GM12878 (cell line): Measurements from ENCODE around the gene ULBP3. TPM values are rescaled to one million over a fixed set of nuclear protein-coding genes. Genes with fewer than 3 reads are reported as not detected.

ENCODE experiments used
- ATAC-seq: fragments of 200-7000 bp; cut with Tn5 transposase; 3 replicates; pipeline ENCODE4 v1.9.1; 2020; ENCODE audit warnings: mild to moderate bottlenecking, moderate library complexity
- BruUV-seq: library from RNA; stranded (reverse); fragments of 400-500 nt; replicated peaks from 2 replicates; lab custom pipeline; 2021; lab: Mats Ljungman, UMichigan
- CTCF ChIA-PET: fragments of 300-600 bp; sonication (Branson Sonifier 250); formaldehyde crosslinking; extraction: SDS; loops from one replicate; lab custom pipeline; 2021; ENCODE audit warnings: inconsistent platforms; lab: Yijun Ruan, JAX
- POLR2A ChIA-PET: fragments of 350-600 bp; formaldehyde crosslinking; extraction: SDS; loops from one replicate; lab custom pipeline; 2021; ENCODE audit warnings: inconsistent platforms; lab: Charles Lee
- RAD21 ChIA-PET: fragments of 300-600 bp; sonication (Branson Sonifier 250); formaldehyde crosslinking; loops from one replicate; lab custom pipeline; 2023; ENCODE audit warnings: antibody characterized with exemption; ENCODE audit not compliant: unreplicated experiment; lab: Charles Lee
- SMC1A ChIA-PET: fragments of 300-600 bp; sonication (Branson Sonifier 250); formaldehyde crosslinking; loops from one replicate; lab custom pipeline; 2023; ENCODE audit not compliant: unreplicated experiment, uncharacterized antibody; lab: Charles Lee
- DNase-seq: peaks from one replicate; pipeline ENCODE4 v3.0.0-alpha.2; 2011; ENCODE audit warnings: low read depth, low spot score
- FAIRE-seq: peaks from 3 replicates; lab custom pipeline; 2011; peaks lifted over from hg19 to GRCh38; lab: Jason Lieb, UNC
- H2AFZ ChIP-seq: 2 replicates; pipeline ENCODE4 v1.6.0; 2011; ENCODE audit warnings: low read depth, low read length, control low read depth; ENCODE audit not compliant: control insufficient read depth
- H3K27ac ChIP-seq: 2 replicates; pipeline ENCODE4 v1.5.1; 2011; ENCODE audit warnings: control low read depth; ENCODE audit not compliant: control insufficient read depth, insufficient read depth
- H3K27me3 ChIP-seq, 2 experiments: replicated peaks in 1 of 2; 2 replicates each; pipeline versions ENCODE4 v1.6.0 to v1.6.1; 2011; ENCODE audit warnings: low read length in 1 of 2; ENCODE audit not compliant: control insufficient read depth in 2 of 2, insufficient read depth in 2 of 2
- H3K36me3 ChIP-seq, 2 experiments: 2 replicates each; pipeline ENCODE4 v1.5.1; 2011; ENCODE audit warnings: low read length in 1 of 2; ENCODE audit not compliant: control insufficient read depth in 2 of 2, insufficient read depth in 2 of 2
- H3K4me1 ChIP-seq: 2 replicates; pipeline ENCODE4 v1.6.1; 2011; ENCODE audit warnings: mild to moderate bottlenecking, low read length, moderate library complexity, mixed read lengths; ENCODE audit not compliant: control insufficient read depth, insufficient read depth
- H3K4me2 ChIP-seq: 2 replicates; pipeline ENCODE4 v1.6.0; 2011; ENCODE audit warnings: control low read depth; ENCODE audit not compliant: control insufficient read depth, insufficient read depth
- H3K4me3 ChIP-seq: fragments of 200-600 bp; sonication (generic); 2 replicates; pipeline ENCODE4 v1.5.1; 2016
- H3K79me2 ChIP-seq: 2 replicates; pipeline ENCODE4 v1.6.0; 2011; ENCODE audit warnings: low read length; ENCODE audit not compliant: control insufficient read depth, insufficient read depth
- H3K9ac ChIP-seq: 2 replicates; pipeline ENCODE4 v1.8.0; 2011; ENCODE audit warnings: low read length, control low read depth, mixed read lengths; ENCODE audit not compliant: control insufficient read depth, insufficient read depth
- H3K9me3 ChIP-seq: replicated peaks from 3 replicates; pipeline ENCODE4 v1.5.1; 2011; ENCODE audit warnings: mild to moderate bottlenecking, low read length; ENCODE audit not compliant: control insufficient read depth, insufficient read depth
- H4K20me1 ChIP-seq: 2 replicates; pipeline ENCODE4 v1.6.0; 2011; ENCODE audit not compliant: control insufficient read depth, insufficient read depth
- BACH1 ChIP-seq: fragments of 450-650 bp; IDR thresholded peaks from 2 replicates; pipeline ENCODE4 v1.6.1; 2017; ENCODE audit warnings: mild to moderate bottlenecking, borderline replicate concordance
- BHLHE40 ChIP-seq, 2 experiments: fragments of 450-650 bp in 1 of 2; IDR thresholded peaks; 2 replicates each; pipeline ENCODE4 v1.6.1; 2011 to 2017; ENCODE audit warnings: low read depth in 2 of 2, borderline replicate concordance in 1 of 2, improper control_type of control experiment in 1 of 2, low read length in 1 of 2, mild to moderate bottlenecking in 1 of 2
- EGR1 ChIP-seq, 2 experiments: IDR thresholded peaks; 1 replicate in 1 of 2; 2 replicates in 1 of 2; pipeline ENCODE4 v1.6.1; 2011 to 2012; ENCODE audit warnings: low read depth in 2 of 2, low read length in 2 of 2, borderline replicate concordance in 1 of 2, mild to moderate bottlenecking in 1 of 2, moderate library complexity in 1 of 2
- ELK1 ChIP-seq: IDR thresholded peaks from 2 replicates; pipeline ENCODE4 v1.6.1; 2012; ENCODE audit warnings: low read depth, low read length, improper control_type of control experiment
- EP300 ChIP-seq, 2 experiments: fragments of 150-350 bp in 1 of 2; IDR thresholded peaks; 2 replicates each; pipeline ENCODE4 v1.6.1; 2011 to 2012; ENCODE audit warnings: low read depth in 2 of 2, low read length in 2 of 2, borderline replicate concordance in 1 of 2, improper control_type of control experiment in 1 of 2, inconsistent platforms in 1 of 2; ENCODE audit not compliant: control insufficient read depth in 1 of 2
- IKZF2 ChIP-seq, 2 experiments: fragments of 450-650 bp; IDR thresholded peaks; 2 replicates each; pipeline ENCODE4 v1.6.1; 2017; ENCODE audit warnings: mild to moderate bottlenecking in 2 of 2, moderate library complexity in 2 of 2
- JUND ChIP-seq: IDR thresholded peaks from 2 replicates; pipeline ENCODE4 v1.6.1; 2012; ENCODE audit warnings: low read depth, mild to moderate bottlenecking, low read length, improper control_type of control experiment, moderate library complexity
- NFXL1 ChIP-seq: fragments of 450-650 bp; IDR thresholded peaks from 2 replicates; pipeline ENCODE4 v1.6.1; 2017; ENCODE audit warnings: antibody characterized with exemption, mild to moderate bottlenecking, borderline replicate concordance
- RB1 ChIP-seq: fragments of 450-650 bp; formaldehyde crosslinking; IDR thresholded peaks from 2 replicates; pipeline ENCODE4 v1.6.1; 2017; ENCODE audit warnings: mild to moderate bottlenecking, borderline replicate concordance
- TAF1 ChIP-seq: IDR thresholded peaks from 2 replicates; pipeline ENCODE4 v1.6.1; 2011; ENCODE audit warnings: mild to moderate bottlenecking, low read depth, low read length, borderline replicate concordance
- ZBTB4 ChIP-seq: fragments of 450-650 bp; formaldehyde crosslinking; IDR thresholded peaks from 2 replicates; pipeline ENCODE4 v1.4.0; 2022; ENCODE audit warnings: mild to moderate bottlenecking, moderate library complexity
- ZNF217 ChIP-seq: fragments of 450-650 bp; IDR thresholded peaks from 2 replicates; pipeline ENCODE4 v1.6.1; 2017; ENCODE audit warnings: antibody characterized with exemption, mild to moderate bottlenecking
- ZNF24 ChIP-seq: fragments of 450-650 bp; IDR thresholded peaks from 2 replicates; pipeline ENCODE4 v1.6.1; 2017; ENCODE audit warnings: antibody characterized with exemption, mild to moderate bottlenecking
- ZSCAN29 ChIP-seq: fragments of 450-650 bp; IDR thresholded peaks from 2 replicates; pipeline ENCODE4 v1.6.1; 2017; ENCODE audit warnings: mild to moderate bottlenecking, moderate library complexity
- WGBS: methylation state at CpG from one replicate; pipeline ENCODE4 v1.1.6; 2016; ENCODE audit warnings: low lambda C conversion rate; ENCODE audit not compliant: insufficient replicate concordance, insufficient coverage; ENCODE audit errors: missing lambda C conversion rate; 5-methylcytosine and 5-hydroxymethylcytosine counted together
- in situ Hi-C: fragments of 300-500 bp; cut with MboI; formaldehyde crosslinking; loops from 9 replicates; pipeline ENCODE4 v1.14.3; 2018; ENCODE audit warnings: mixed read lengths
- intact Hi-C: fragments of 100-400 bp; cut with micrococcal nuclease; formaldehyde crosslinking; loops from one replicate; pipeline ENCODE4 v1.14.2; 2022; ENCODE audit not compliant: unreplicated experiment
- polyA plus RNA-seq, 11 experiments: library from polyadenylated mRNA; depleted of rRNA in 4 of 11; unstranded in 6 of 11; stranded (reverse) in 5 of 11; fragments of >200 nt; fragmentation: Nextera tagmentation in 4 of 11; fragmentation: Illumina TruSeq in 1 of 11; extraction: Ambion mirVana in 4 of 11; extraction: Trizol in 1 of 11; gene quantifications; 1 replicate in 1 of 11; 2 replicates in 10 of 11; pipeline versions ENCODE4 v1.2.1 to v1.2.3, GENCODE V29; 2011 to 2016; ENCODE audit warnings: inconsistent platforms in 2 of 11, missing spikeins in 2 of 11, low read depth in 1 of 11
- total RNA-seq, 4 experiments: library from RNA; depleted of rRNA in 3 of 4; stranded (reverse); fragments of >200 nt in 3 of 4; fragmentation: Illumina TruSeq in 1 of 4; extraction: Trizol in 1 of 4; gene quantifications; 2 replicates each; pipeline versions ENCODE4 v1.2.1 to v1.2.3, GENCODE V29; 2013 to 2021
- TF ChIP-seq, protein P1 (sequence below): IDR thresholded peaks from 2 replicates; pipeline ENCODE4 v1.6.1; 2012; ENCODE audit warnings: low read depth, low read length, improper control_type of control experiment
- TF ChIP-seq, protein P2 (sequence below): fragments of 450-650 bp; IDR thresholded peaks from 2 replicates; pipeline ENCODE4 v1.6.1; 2017; ENCODE audit warnings: borderline replicate concordance
- TF ChIP-seq, protein P3 (sequence below): fragments of 450-650 bp; conservative IDR thresholded peaks from 2 replicates; pipeline ENCODE4 v1.6.1; 2017; ENCODE audit warnings: mild to moderate bottlenecking, moderate library complexity

ULBP3 gene
- total and polyA plus RNA-seq, 10 of the 15 experiments (the other 5 are each of a cell fraction or from before 2014, with no cell fraction given), result 0.08 to 0.16 TPM; not detected in 8

DNA sequence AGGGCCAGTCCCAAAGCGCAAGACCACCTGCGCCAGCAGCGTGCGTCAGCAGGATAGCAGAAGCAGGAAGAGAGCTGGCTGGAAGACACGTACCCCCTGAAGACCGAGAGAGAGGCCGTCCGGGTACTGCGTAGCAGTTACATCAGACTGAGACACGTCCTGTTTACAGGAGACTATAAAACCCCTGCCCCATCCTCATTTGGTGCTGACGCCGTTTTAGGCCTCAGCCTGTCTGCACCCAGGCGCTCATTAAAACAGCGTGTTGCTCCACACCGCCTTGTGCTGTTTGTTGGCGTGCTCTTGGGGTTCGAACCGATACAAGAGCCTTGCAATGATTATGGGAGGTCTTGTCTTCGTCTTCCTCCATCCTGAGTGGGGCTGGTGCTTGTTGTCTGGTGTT is 31.8 kb upstream of the ULBP3 start:
- Histone ChIP-seq H3K27me3 (peaks cover 0 to 4% of the 10 kb centered on the region in 2 experiments; a peak in 2 of 4 replicates), H3K4me2 (no peak overlapping the region), H2AFZ (no peak overlapping the region), H3K4me1 (no peaks in the 10 kb centered on the region), H3K4me3 (no peak overlapping the region), H3K9me3 (no peaks in the 10 kb centered on the region), H4K20me1 (no peaks in the 10 kb centered on the region), H3K27ac (no peak overlapping the region), H3K9ac (no peak overlapping the region), H3K36me3 (no peaks in the 10 kb centered on the region), H3K79me2 (no peaks in the 10 kb centered on the region)
- in situ Hi-C loops (no loop called here), intact Hi-C loops (no loop called here)
- 51% methylated on average over 19 of the region's 19 CpGs for WGBS
- BruUV-seq, result no TSS peak
- ChIA-PET POLR2A (no interaction called here), SMC1A (no interaction called here), CTCF (no interaction called here), RAD21 (no interaction called here)
- no peak for ATAC-seq
- FAIRE-seq, result no peak
- no peak for DNase-seq
- TF ChIP-seq, protein P1, sequence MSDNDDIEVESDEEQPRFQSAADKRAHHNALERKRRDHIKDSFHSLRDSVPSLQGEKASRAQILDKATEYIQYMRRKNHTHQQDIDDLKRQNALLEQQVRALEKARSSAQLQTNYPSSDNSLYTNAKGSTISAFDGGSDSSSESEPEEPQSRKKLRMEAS, result no peak
- TF ChIP-seq JUND (no peak), ELK1 (no peak), ZNF24 (no peak), BACH1 (no peak), BHLHE40 (IDR thresholded peaks at IDR 0.05; ENCODE audit: borderline replicate concordance in 1 of 2, low read depth in 2 of 2, low read length in 1 of 2) (no peak), RB1 (no peak), TAF1 (no peak), ZBTB4 (CRISPR knock-in tag) (no peak), IKZF2 (IDR thresholded peaks at IDR 0.05) (no peak), ZSCAN29 (no peak), EP300 (IDR thresholded peaks at IDR 0.05; ENCODE audit: borderline replicate concordance in 1 of 2, control insufficient read depth in 1 of 2, low read depth in 2 of 2, low read length in 2 of 2) (no peak), EGR1 (IDR thresholded peaks at IDR 0.05; ENCODE audit: borderline replicate concordance in 1 of 2, low read depth in 2 of 2, low read length in 2 of 2) (no peak), NFXL1 (no peak), ZNF217 (no peak)
- TF ChIP-seq, protein P2, sequence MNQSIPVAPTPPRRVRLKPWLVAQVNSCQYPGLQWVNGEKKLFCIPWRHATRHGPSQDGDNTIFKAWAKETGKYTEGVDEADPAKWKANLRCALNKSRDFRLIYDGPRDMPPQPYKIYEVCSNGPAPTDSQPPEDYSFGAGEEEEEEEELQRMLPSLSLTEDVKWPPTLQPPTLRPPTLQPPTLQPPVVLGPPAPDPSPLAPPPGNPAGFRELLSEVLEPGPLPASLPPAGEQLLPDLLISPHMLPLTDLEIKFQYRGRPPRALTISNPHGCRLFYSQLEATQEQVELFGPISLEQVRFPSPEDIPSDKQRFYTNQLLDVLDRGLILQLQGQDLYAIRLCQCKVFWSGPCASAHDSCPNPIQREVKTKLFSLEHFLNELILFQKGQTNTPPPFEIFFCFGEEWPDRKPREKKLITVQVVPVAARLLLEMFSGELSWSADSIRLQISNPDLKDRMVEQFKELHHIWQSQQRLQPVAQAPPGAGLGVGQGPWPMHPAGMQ, result no peak
- TF ChIP-seq, protein P3, sequence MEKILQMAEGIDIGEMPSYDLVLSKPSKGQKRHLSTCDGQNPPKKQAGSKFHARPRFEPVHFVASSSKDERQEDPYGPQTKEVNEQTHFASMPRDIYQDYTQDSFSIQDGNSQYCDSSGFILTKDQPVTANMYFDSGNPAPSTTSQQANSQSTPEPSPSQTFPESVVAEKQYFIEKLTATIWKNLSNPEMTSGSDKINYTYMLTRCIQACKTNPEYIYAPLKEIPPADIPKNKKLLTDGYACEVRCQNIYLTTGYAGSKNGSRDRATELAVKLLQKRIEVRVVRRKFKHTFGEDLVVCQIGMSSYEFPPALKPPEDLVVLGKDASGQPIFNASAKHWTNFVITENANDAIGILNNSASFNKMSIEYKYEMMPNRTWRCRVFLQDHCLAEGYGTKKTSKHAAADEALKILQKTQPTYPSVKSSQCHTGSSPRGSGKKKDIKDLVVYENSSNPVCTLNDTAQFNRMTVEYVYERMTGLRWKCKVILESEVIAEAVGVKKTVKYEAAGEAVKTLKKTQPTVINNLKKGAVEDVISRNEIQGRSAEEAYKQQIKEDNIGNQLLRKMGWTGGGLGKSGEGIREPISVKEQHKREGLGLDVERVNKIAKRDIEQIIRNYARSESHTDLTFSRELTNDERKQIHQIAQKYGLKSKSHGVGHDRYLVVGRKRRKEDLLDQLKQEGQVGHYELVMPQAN, result no peak
